ENCODE measurements around the gene SFR1.

The SFR1 gene

DNA sequence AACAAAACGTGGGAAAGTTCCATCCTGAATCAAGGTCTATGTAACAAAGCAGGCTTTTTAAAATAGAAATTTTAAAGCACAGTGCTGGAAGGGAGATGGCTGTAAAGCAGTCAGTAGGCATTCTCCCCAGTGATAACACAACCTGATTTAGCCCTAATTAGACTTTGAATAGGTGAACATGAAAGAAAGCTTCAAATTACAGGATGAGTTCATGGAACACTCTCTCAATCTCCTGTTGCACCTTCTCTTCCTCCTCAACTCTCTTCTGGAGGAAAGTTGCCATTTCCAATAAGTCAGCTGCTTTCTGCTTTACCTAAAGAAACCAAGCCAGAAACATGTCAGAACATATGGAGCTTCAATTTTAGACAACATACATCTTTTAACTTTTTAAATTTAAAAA is 20.1 kb downstream of the SFR1 start:
- no peaks in the 10 kb centered on the region for H3K36me3 ChIP-seq (replicated peaks; ENCODE audit: low read depth, low read length)
- H3K9ac ChIP-seq (ENCODE audit: low read length), result no peak overlapping the region
- H3K4me2 ChIP-seq (ENCODE audit: low read length), result no peak overlapping the region

DNA sequence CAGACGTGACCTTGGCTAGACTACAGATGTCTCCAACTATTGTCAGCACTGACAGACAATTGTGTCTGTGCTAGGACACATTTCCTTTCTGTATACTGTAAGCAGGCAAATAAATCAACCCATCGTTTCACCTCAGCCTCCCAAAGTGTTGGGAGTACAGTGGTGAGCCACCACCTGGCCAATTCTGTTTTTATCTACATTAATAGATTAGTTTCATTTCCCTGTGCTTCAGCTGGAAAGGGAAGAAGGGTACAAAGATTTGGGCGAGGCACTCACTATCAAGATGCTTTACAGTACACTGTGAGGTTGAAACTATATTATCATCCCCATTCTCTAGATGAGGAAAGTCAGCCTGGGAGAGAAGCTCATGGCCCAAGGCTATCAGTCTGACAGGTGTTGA is 21.9 kb downstream of the SFR1 start:
- no peaks in the 10 kb centered on the region for H4K20me1 ChIP-seq (ENCODE audit: insufficient read depth, low read length)
- H2AFZ ChIP-seq (ENCODE audit: low read depth, low read length), result no peak overlapping the region
- no peaks in the 10 kb centered on the region for H3K36me3 ChIP-seq (replicated peaks; ENCODE audit: low read depth, low read length)
- H3K9ac ChIP-seq (ENCODE audit: low read length), result no peak overlapping the region
- no peak for TF ChIP-seq EZH2phosphoT487 (IDR thresholded peaks at IDR 0.05; ENCODE audit: low read depth)
- TF ChIP-seq, protein P1, sequence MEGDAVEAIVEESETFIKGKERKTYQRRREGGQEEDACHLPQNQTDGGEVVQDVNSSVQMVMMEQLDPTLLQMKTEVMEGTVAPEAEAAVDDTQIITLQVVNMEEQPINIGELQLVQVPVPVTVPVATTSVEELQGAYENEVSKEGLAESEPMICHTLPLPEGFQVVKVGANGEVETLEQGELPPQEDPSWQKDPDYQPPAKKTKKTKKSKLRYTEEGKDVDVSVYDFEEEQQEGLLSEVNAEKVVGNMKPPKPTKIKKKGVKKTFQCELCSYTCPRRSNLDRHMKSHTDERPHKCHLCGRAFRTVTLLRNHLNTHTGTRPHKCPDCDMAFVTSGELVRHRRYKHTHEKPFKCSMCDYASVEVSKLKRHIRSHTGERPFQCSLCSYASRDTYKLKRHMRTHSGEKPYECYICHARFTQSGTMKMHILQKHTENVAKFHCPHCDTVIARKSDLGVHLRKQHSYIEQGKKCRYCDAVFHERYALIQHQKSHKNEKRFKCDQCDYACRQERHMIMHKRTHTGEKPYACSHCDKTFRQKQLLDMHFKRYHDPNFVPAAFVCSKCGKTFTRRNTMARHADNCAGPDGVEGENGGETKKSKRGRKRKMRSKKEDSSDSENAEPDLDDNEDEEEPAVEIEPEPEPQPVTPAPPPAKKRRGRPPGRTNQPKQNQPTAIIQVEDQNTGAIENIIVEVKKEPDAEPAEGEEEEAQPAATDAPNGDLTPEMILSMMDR (IDR thresholded peaks at IDR 0.05; ENCODE audit: low read depth, low read length), result no peak
- no peak overlapping the region for H3K27ac ChIP-seq (ENCODE audit: low read length)
- no peaks in the 10 kb centered on the region for H3K4me1 ChIP-seq (ENCODE audit: low read length)
- H3K4me2 ChIP-seq (ENCODE audit: low read length), result no peak overlapping the region
- H3K9me3 ChIP-seq (ENCODE audit: insufficient read depth, low read length), result no peaks in the 10 kb centered on the region
- H3K79me2 ChIP-seq (ENCODE audit: low read length), result no peaks in the 10 kb centered on the region
- H3K27me3 ChIP-seq (ENCODE audit: low read depth, low read length), result no peaks in the 10 kb centered on the region; the same call in 1 of the 2 replicates
- H3K4me3 ChIP-seq (ENCODE audit: low read length), result no peak overlapping the region

More for the DNA sequence above, 20.1 kb downstream of the SFR1 start:
- no peak overlapping the region for H2AFZ ChIP-seq (ENCODE audit: low read depth, low read length)
- H3K4me1 ChIP-seq (ENCODE audit: low read length), result no peaks in the 10 kb centered on the region
- H3K27me3 ChIP-seq (ENCODE audit: low read depth, low read length), result no peaks in the 10 kb centered on the region; the same call in 1 of the 2 replicates
- H3K9me3 ChIP-seq (ENCODE audit: insufficient read depth, low read length), result no peaks in the 10 kb centered on the region
- H3K4me3 ChIP-seq (ENCODE audit: low read length), result no peak overlapping the region
- H3K27ac ChIP-seq (ENCODE audit: low read length), result no peak overlapping the region
- no peaks in the 10 kb centered on the region for H4K20me1 ChIP-seq (ENCODE audit: insufficient read depth, low read length)
- no peaks in the 10 kb centered on the region for H3K79me2 ChIP-seq (ENCODE audit: low read length)
- TF ChIP-seq EZH2phosphoT487 (IDR thresholded peaks at IDR 0.05; ENCODE audit: low read depth), result no peak

DNA sequence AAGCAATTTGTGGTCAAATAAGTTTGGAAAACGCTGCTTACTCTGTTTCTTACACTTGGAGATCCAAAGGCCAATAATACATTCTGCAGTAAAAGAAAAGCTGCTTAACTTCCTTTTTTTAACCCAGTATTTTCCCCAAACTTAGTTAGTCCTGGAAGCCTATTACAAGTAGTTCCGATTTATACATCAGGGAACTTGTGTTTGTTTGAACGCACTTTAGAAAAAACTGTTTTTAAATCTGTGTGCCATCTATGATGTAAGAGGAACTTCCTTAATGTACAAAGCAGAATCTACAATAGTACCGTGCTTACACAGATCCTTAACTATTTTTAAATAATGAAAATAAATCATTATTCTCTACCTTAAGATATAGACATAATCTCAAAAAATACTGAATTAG is 23.0 kb downstream of the SFR1 start:
- Histone ChIP-seq H3K27ac (ENCODE audit: low read length) (no peak overlapping the region), H3K4me2 (ENCODE audit: low read length) (no peak overlapping the region), H3K27me3 (ENCODE audit: low read depth, low read length) (no peaks in the 10 kb centered on the region; the same call in 1 of the 2 replicates), H3K36me3 (replicated peaks; ENCODE audit: low read depth, low read length) (no peaks in the 10 kb centered on the region), H3K4me1 (ENCODE audit: low read length) (no peaks in the 10 kb centered on the region), H3K9ac (ENCODE audit: low read length) (no peak overlapping the region), H3K4me3 (ENCODE audit: low read length) (no peak overlapping the region), H3K9me3 (ENCODE audit: insufficient read depth, low read length) (no peaks in the 10 kb centered on the region), H4K20me1 (ENCODE audit: insufficient read depth, low read length) (no peaks in the 10 kb centered on the region), H2AFZ (ENCODE audit: low read depth, low read length) (no peak overlapping the region), H3K79me2 (ENCODE audit: low read length) (no peaks in the 10 kb centered on the region)
- no peak for TF ChIP-seq EZH2phosphoT487 (IDR thresholded peaks at IDR 0.05; ENCODE audit: low read depth)
- TF ChIP-seq, protein P1 (IDR thresholded peaks at IDR 0.05; ENCODE audit: low read depth, low read length), result no peak

DNA sequence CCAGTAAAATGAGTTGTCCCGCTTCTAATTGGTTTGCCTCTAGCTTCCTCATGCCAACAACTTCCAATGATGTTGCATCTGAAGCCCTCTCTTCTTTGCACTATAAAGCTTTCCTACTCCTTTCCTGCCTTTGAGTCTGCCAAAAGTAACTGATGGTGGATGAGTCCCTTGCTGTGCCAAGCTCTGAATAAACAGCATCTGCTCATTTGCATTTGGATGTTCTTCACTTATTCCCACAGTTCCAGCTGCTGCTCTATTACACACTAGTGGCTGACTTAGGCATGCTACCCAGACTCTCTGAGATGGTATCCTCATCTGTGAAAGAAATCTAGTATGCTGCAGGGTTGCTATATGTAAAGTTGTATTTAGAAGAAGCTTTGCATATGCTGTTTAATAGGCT is 24.9 kb downstream of the SFR1 start:
- no peak overlapping the region for H3K4me3 ChIP-seq (ENCODE audit: low read length)
- no peak overlapping the region for H3K9ac ChIP-seq (ENCODE audit: low read length)
- H2AFZ ChIP-seq (ENCODE audit: low read depth, low read length), result no peak overlapping the region
- H3K27me3 ChIP-seq (ENCODE audit: low read depth, low read length), result no peaks in the 10 kb centered on the region; the same call in 1 of the 2 replicates
- no peak overlapping the region for H3K27ac ChIP-seq (ENCODE audit: low read length)
- H3K4me1 ChIP-seq (ENCODE audit: low read length), result no peaks in the 10 kb centered on the region
- H3K36me3 ChIP-seq (replicated peaks; ENCODE audit: low read depth, low read length), result no peaks in the 10 kb centered on the region
- H3K4me2 ChIP-seq (ENCODE audit: low read length), result no peak overlapping the region
- no peaks in the 10 kb centered on the region for H3K9me3 ChIP-seq (ENCODE audit: insufficient read depth, low read length)
- H4K20me1 ChIP-seq (ENCODE audit: insufficient read depth, low read length), result no peaks in the 10 kb centered on the region
- H3K79me2 ChIP-seq (ENCODE audit: low read length), result no peaks in the 10 kb centered on the region
- TF ChIP-seq EZH2phosphoT487 (IDR thresholded peaks at IDR 0.05; ENCODE audit: low read depth), result no peak
- TF ChIP-seq, protein P1 (IDR thresholded peaks at IDR 0.05; ENCODE audit: low read depth, low read length), result no peak

DNA sequence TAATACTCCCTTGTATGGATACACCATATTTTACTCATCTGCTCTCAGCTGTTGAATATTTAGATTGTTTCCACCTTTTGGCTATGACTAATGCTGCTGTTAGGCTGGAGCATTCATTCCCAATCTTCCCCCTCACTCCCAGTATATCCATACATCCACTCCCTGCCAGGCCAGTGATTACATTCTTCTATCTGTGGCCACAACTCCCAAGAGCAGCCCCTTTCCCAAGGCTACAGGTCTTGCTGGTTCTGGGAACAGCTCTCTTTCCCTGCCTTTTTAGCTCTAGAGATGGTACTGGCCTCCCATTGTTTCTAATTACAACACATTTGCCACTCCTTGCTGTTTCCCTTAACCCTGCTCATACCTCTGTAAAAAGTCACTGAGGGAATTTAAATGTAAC is 28.2 kb downstream of the SFR1 start:
- no peak overlapping the region for H3K9ac ChIP-seq (ENCODE audit: low read length)
- H3K9me3 ChIP-seq (ENCODE audit: insufficient read depth, low read length), result no peaks in the 10 kb centered on the region
- H3K36me3 ChIP-seq (replicated peaks; ENCODE audit: low read depth, low read length), result no peaks in the 10 kb centered on the region
- H2AFZ ChIP-seq (ENCODE audit: low read depth, low read length), result no peak overlapping the region
- no peaks in the 10 kb centered on the region for H3K27me3 ChIP-seq (ENCODE audit: low read depth, low read length)
- no peaks in the 10 kb centered on the region for H4K20me1 ChIP-seq (ENCODE audit: insufficient read depth, low read length)
- H3K4me3 ChIP-seq (ENCODE audit: low read length), result no peak overlapping the region
- H3K27ac ChIP-seq (ENCODE audit: low read length), result no peak overlapping the region
- TF ChIP-seq, protein P1 (IDR thresholded peaks at IDR 0.05; ENCODE audit: low read depth, low read length), result no peak
- no peak for TF ChIP-seq EZH2phosphoT487 (IDR thresholded peaks at IDR 0.05; ENCODE audit: low read depth)
- no peaks in the 10 kb centered on the region for H3K79me2 ChIP-seq (ENCODE audit: low read length)
- H3K4me1 ChIP-seq (ENCODE audit: low read length), result no peaks in the 10 kb centered on the region
- H3K4me2 ChIP-seq (ENCODE audit: low read length), result no peak overlapping the region
